Measurements from ENCODE around the gene FYN. TPM values are rescaled to one million over a fixed set of nuclear protein-coding genes. Genes with fewer than 3 reads are reported as not detected.

The FYN gene
- total RNA-seq, 1 donor from 2014 or later, result 165 TPM

- DNase-seq (ENCODE audit: low read depth), result no peak
Measured at GRCh38 chr6:111612379-111612778, 260.9 kb downstream of the FYN start.

DNA sequence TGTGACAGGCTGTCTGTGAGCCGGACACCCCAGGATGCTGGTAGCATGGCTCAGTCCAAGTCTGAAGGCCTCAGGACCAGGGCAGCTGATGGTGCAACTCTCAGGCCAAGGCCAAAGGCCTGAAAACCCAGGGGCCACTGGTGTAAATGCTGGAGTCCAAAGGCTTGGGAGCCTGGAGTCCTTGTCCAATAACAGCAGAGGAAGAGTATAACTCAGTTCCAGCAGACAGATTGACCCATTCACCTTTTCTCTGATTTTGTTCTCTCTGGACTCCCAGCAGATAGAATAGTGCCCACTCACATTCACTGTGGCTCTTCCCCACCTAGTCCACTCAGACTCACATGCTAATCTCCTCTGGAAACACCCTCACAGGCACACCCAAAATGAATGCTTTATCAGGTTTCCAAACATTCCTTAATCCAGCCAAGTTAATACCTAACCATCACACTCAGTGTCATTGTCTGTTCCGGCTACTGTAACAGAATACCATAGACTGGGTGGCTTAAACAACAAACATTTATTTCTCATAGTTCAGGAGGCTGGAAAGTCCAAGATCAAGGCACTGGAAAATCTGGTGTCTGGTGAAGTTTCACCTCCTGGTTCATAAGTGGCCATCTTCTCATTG is 262.6 kb downstream of the FYN start:
- DNase-seq (ENCODE audit: low read depth), result no peak

Other genes with a start within 250 kb of the FYN start
- gene CCN6, start 180.7 kb upstream of the FYN start, total RNA-seq, result not detected in 2 replicates
- 15.5 and 16.4 TPM in 2 replicates for gene TUBE1, start 214.0 kb upstream of the FYN start, total RNA-seq
- 13.1 and 20.0 TPM in 2 replicates for gene FAM229B, start 214.1 kb upstream of the FYN start, total RNA-seq

All from myocyte (in vitro differentiated cells).